ENCODE data around the gene PHF21B. TPM values are rescaled to one million over a fixed set of nuclear protein-coding genes. Genes with fewer than 3 reads are reported as not detected.

PHF21B gene
- total and polyA plus RNA-seq, 12 donors: 0.07 to 0.98 (median 0.50) TPM; not detected in 4

- no peak for TF ChIP-seq CTCF (IDR thresholded peaks at IDR 0.05)
- Histone ChIP-seq H3K27ac (no peak overlapping the region), H3K4me1 (no peaks in the 10 kb centered on the region), H3K27me3 (peaks cover 0 to 31% (median 8%) of the 10 kb centered on the region in 7 donors), H3K36me3 (no peaks in the 10 kb centered on the region), H3K4me3 (no peak overlapping the region), H3K9me3 (no peaks in the 10 kb centered on the region)
- 70 to 72% methylated on average over 11 of the region's 11 CpGs for WGBS, 2 donors
- no peak for ATAC-seq
- intact Hi-C loops (cut with DNase I): loop anchor here in 4 of 10 donors (5.0 to 10.0 kb wide), 3 partner anchors 123 to 353 kb away; no protein-coding TSS in a partner anchor
- no peak for DNase-seq
Measured at GRCh38 chr22:44971651-44972362, 38.0 kb downstream of the PHF21B start.

- intact Hi-C loops (cut with DNase I): loop anchor here in 4 of 10 donors (5.0 to 10.0 kb wide), 3 partner anchors 125 to 355 kb away; no protein-coding TSS in a partner anchor
- no peak overlapping the region for H3K4me3 ChIP-seq
- no peak for DNase-seq
- no peaks in the 10 kb centered on the region for H3K4me1 ChIP-seq
- ATAC-seq: no peak
- peaks cover 0 to 35% (median 8%) of the 10 kb centered on the region in 7 donors for H3K27me3 ChIP-seq
- H3K36me3 ChIP-seq: no peaks in the 10 kb centered on the region
- H3K27ac ChIP-seq: no peak overlapping the region
- WGBS, 2 donors: 78 to 82% methylated on average over 6 of the region's 6 CpGs
- no peak for TF ChIP-seq CTCF (IDR thresholded peaks at IDR 0.05)
- no peaks in the 10 kb centered on the region for H3K9me3 ChIP-seq
Measured at GRCh38 chr22:44970291-44970690, 39.5 kb downstream of the PHF21B start.

GRCh38 chr22:44969817-44970216 lies 40.0 kb downstream of the PHF21B start:
- H3K27ac ChIP-seq: no peak overlapping the region
- H3K36me3 ChIP-seq: no peaks in the 10 kb centered on the region
- intact Hi-C loops (cut with DNase I): loop anchor here in 4 of 10 donors (5.0 to 10.0 kb wide), 3 partner anchors 125 to 355 kb away; no protein-coding TSS in a partner anchor
- no peak for DNase-seq
- peaks cover 0 to 35% (median 8%) of the 10 kb centered on the region in 7 donors for H3K27me3 ChIP-seq
- no peaks in the 10 kb centered on the region for H3K4me1 ChIP-seq
- no peak for ATAC-seq
- no peak overlapping the region for H3K4me3 ChIP-seq
- H3K9me3 ChIP-seq: no peaks in the 10 kb centered on the region
- 88 to 90% methylated on average over 9 of the region's 9 CpGs for WGBS, 2 donors
- no peak for TF ChIP-seq CTCF (IDR thresholded peaks at IDR 0.05)

- Histone ChIP-seq H3K27me3 (peaks cover 0 to 35% (median 8%) of the 10 kb centered on the region in 7 donors), H3K4me3 (no peak overlapping the region), H3K9me3 (no peaks in the 10 kb centered on the region), H3K36me3 (no peaks in the 10 kb centered on the region), H3K4me1 (no peaks in the 10 kb centered on the region), H3K27ac (no peak overlapping the region)
- DNase-seq (no peak), ATAC-seq (no peak)
- intact Hi-C loops (cut with DNase I): no loop called here
- 79 to 80% methylated on average over 7 of the region's 7 CpGs for WGBS, 2 donors
- no peak for TF ChIP-seq CTCF (IDR thresholded peaks at IDR 0.05)
Measured at GRCh38 chr22:44968736-44969135, 41.1 kb downstream of the PHF21B start.

Measured in heart right ventricle (tissue), 16 donors.